GM12874 (cell line): ENCODE results near the gene REEP1.

ENCODE experiments used
- CTCF ChIP-seq: IDR thresholded peaks from 2 replicates; pipeline ENCODE4 v1.5.1; 2011; ENCODE audit warnings: low read depth, mild to moderate bottlenecking, control low read depth, low read length, moderate library complexity; ENCODE audit not compliant: insufficient read depth

The REEP1 gene

GRCh38 chr2:86344404-86344803 is 7.0 kb upstream of the REEP1 start:
- TF ChIP-seq CTCF = no peak

- no peak for TF ChIP-seq CTCF
Observed at GRCh38 chr2:86342488-86342887, 5.1 kb upstream of the REEP1 start.

GRCh38 chr2:86341470-86341869 is 4.0 kb upstream of the REEP1 start:
- no peak for TF ChIP-seq CTCF

GRCh38 chr2:86338778-86339295 is 1.4 kb upstream of the REEP1 start:
- no peak for TF ChIP-seq CTCF

- no peak for TF ChIP-seq CTCF
Observed at GRCh38 chr2:86336675-86337243, 667 bp downstream of the REEP1 start.

- TF ChIP-seq CTCF = no peak
Observed at GRCh38 chr2:86335865-86336674, 1.4 kb downstream of the REEP1 start.

GRCh38 chr2:86333378-86333777 is 4.0 kb downstream of the REEP1 start:
- TF ChIP-seq CTCF = no peak
